Thoracic aorta (tissue), 2 donors: Measurements from ENCODE around the gene HRAS. TPM values are rescaled to one million over a fixed set of nuclear protein-coding genes. Genes with fewer than 3 reads are reported as not detected.
A peak's percentile ranks its signal among the peaks of the same experiment; 100 is the strongest.

Experiments used
- ATAC-seq: fragments of 150-250 bp; one replicate; pipeline ENCODE4 v1.8.0; 2017; ENCODE audit warnings: low read depth; ENCODE audit not compliant: insufficient number of reproducible peaks, low FRiP score
- DNase-seq: peaks from one replicate; pipeline ENCODE4 v3.0.0-alpha.2; 2020; ENCODE audit warnings: low spot score
- H3K27ac ChIP-seq, 2 donors: fragments of 200-600 bp; sonication (generic); 1 replicate in 1 of 2; 2 replicates in 1 of 2; pipeline ENCODE4 v1.5.1; 2016; ENCODE audit warnings: mild to moderate bottlenecking in 2 of 2, moderate library complexity in 2 of 2
- H3K27me3 ChIP-seq: fragments of 200-600 bp; sonication (generic); replicated peaks from 2 replicates; pipeline ENCODE4 v1.6.0; 2016; ENCODE audit warnings: mild to moderate bottlenecking; ENCODE audit not compliant: insufficient read depth
- H3K36me3 ChIP-seq: fragments of 200-600 bp; sonication (generic); one replicate; pipeline ENCODE4 v1.5.1; 2016
- H3K4me1 ChIP-seq, 2 donors: fragments of 200-600 bp; sonication (generic); 1 replicate in 1 of 2; 2 replicates in 1 of 2; pipeline versions ENCODE4 v1.5.1 to v1.6.0; 2016; ENCODE audit warnings: low read depth in 2 of 2, mild to moderate bottlenecking in 1 of 2; ENCODE audit not compliant: control insufficient read depth in 1 of 2
- H3K4me3 ChIP-seq: fragments of 200-600 bp; sonication (generic); 2 replicates; pipeline ENCODE4 v1.5.1; 2016; ENCODE audit warnings: mild to moderate bottlenecking
- H3K9me3 ChIP-seq: fragments of 200-600 bp; sonication (generic); 2 replicates; pipeline ENCODE4 v1.5.1; 2016
- CTCF ChIP-seq: fragments of 200-600 bp; sonication (generic); IDR thresholded peaks from one replicate; pipeline ENCODE4 v1.5.1; 2019; ENCODE audit warnings: antibody characterized with exemption
- total RNA-seq, 2 donors: library from RNA; depleted of rRNA; stranded (reverse); fragments of >200 nt; gene quantifications; one replicate each; pipeline versions ENCODE4 v1.1.0 to v1.2.3, GENCODE V29; 2016

Gene HRAS
- total RNA-seq, 2 donors from 2014 or later, result 17.7 to 32.4 TPM

DNA sequence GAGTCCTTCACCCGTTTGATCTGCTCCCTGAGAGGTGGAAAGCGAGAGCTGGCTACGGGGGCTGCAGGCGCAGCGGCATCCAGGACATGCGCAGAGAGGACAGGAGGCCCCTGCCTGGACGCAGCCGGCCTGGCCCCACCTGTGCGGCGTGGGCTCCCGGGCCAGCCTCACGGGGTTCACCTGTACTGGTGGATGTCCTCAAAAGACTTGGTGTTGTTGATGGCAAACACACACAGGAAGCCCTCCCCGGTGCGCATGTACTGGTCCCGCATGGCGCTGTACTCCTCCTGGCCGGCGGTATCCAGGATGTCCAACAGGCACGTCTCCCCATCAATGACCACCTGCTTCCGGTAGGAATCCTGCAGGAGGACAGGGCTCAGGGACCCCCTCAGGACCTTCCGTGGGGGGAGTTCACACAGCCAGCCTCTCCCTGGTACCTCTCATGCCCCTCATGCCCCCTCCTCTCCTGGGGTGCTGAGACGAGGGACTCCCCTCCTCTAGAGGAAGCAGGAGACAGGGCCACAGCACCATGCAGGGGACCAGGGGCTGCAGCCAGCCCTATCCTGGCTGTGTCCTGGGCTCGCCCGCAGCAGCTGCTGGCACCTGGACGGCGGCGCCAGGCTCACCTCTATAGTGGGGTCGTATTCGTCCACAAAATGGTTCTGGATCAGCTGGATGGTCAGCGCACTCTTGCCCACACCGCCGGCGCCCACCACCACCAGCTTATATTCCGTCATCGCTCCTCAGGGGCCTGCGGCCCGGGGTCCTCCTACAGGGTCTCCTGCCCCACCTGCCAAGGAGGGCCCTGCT lies 1.6 kb downstream of the HRAS start:
- ATAC-seq (no peak), DNase-seq (no peak)
- Histone ChIP-seq H3K9me3 (no peaks in the 10 kb centered on the region), H3K4me3 (peak overlapping the region; percentile 96), H3K27me3 (no peaks in the 10 kb centered on the region), H3K36me3 (peaks cover 12% of the 10 kb centered on the region), H3K4me1 (peaks cover 16 to 35% of the 10 kb centered on the region in 2 donors), H3K27ac (no peak overlapping the region)
- no peak for TF ChIP-seq CTCF

GRCh38 chr11:532986-533585 lies 2.3 kb downstream of the HRAS start:
- DNase-seq, result no peak
- Histone ChIP-seq H3K4me1 (peaks cover 16 to 35% of the 10 kb centered on the region in 2 donors), H3K36me3 (peaks cover 12% of the 10 kb centered on the region), H3K4me3 (no peak overlapping the region), H3K27me3 (no peaks in the 10 kb centered on the region), H3K9me3 (no peaks in the 10 kb centered on the region), H3K27ac (no peak overlapping the region)
- no peak for TF ChIP-seq CTCF
- no peak for ATAC-seq

GRCh38 chr11:532527-532985 lies 2.8 kb downstream of the HRAS start:
- Histone ChIP-seq H3K27me3 (no peaks in the 10 kb centered on the region), H3K36me3 (peaks cover 12% of the 10 kb centered on the region), H3K9me3 (no peaks in the 10 kb centered on the region), H3K4me3 (no peak overlapping the region), H3K4me1 (peaks cover 16 to 31% of the 10 kb centered on the region in 2 donors), H3K27ac (no peak overlapping the region)
- TF ChIP-seq CTCF, result no peak
- DNase-seq, result no peak
- ATAC-seq, result no peak

- ATAC-seq, result no peak
- no peak for TF ChIP-seq CTCF
- Histone ChIP-seq H3K4me3 (no peak overlapping the region), H3K27ac (no peak overlapping the region), H3K36me3 (peaks cover 12% of the 10 kb centered on the region), H3K27me3 (no peaks in the 10 kb centered on the region), H3K4me1 (peaks cover 16 to 25% of the 10 kb centered on the region in 2 donors), H3K9me3 (no peaks in the 10 kb centered on the region)
- DNase-seq, result no peak
These were observed 3.4 kb downstream of the HRAS start for GRCh38 chr11:531919-532526.
